ENCODE measurements around the gene NKAIN4. TPM values are rescaled to one million over a fixed set of nuclear protein-coding genes. Genes with fewer than 3 reads are reported as not detected.

The NKAIN4 gene
- total RNA-seq, 2 donors from 2014 or later = not detected

GRCh38 chr20:63215101-63216040 is 38.9 kb downstream of the NKAIN4 start:
- peaks cover 42 to 45% of the 10 kb centered on the region in 2 donors for H3K4me1 Mint-ChIP-seq (ENCODE audit: low read depth in 2 of 2)
- H3K27ac Mint-ChIP-seq = peak overlapping the region; percentile 85 to 91
- ATAC-seq (no peak), DNase-seq (ENCODE audit: low spot score) (peak; percentile 61)
- peaks cover 17% of the 10 kb centered on the region for H3K36me3 Mint-ChIP-seq
- peak overlapping the region; percentile 96 for H3K4me3 Mint-ChIP-seq
- peaks cover 0 to 4% of the 10 kb centered on the region in 2 donors for H3K27me3 Mint-ChIP-seq
- no peaks in the 10 kb centered on the region for H3K9me3 Mint-ChIP-seq

GRCh38 chr20:63214514-63214913 is 39.7 kb downstream of the NKAIN4 start:
- Mint-ChIP-seq H3K4me1 (ENCODE audit: low read depth in 2 of 2) (peaks cover 42 to 49% of the 10 kb centered on the region in 2 donors), H3K27ac (peak overlapping the region; percentile 85 to 91), H3K9me3 (no peaks in the 10 kb centered on the region), H3K36me3 (peaks cover 17% of the 10 kb centered on the region), H3K27me3 (no peaks in the 10 kb centered on the region), H3K4me3 (peak overlapping the region; percentile 96)
- DNase-seq (ENCODE audit: low spot score) (no peak), ATAC-seq (no peak)

GRCh38 chr20:63212792-63213191 is 41.5 kb downstream of the NKAIN4 start:
- Mint-ChIP-seq H3K36me3 (peaks cover 20% of the 10 kb centered on the region), H3K4me3 (no peak overlapping the region), H3K4me1 (ENCODE audit: low read depth in 2 of 2) (peaks cover 49 to 52% of the 10 kb centered on the region in 2 donors), H3K27ac (peak overlapping the region in 1 of 2 donors; percentile 73), H3K9me3 (no peaks in the 10 kb centered on the region), H3K27me3 (no peaks in the 10 kb centered on the region)
- DNase-seq (ENCODE audit: low spot score) = no peak
- no peak for ATAC-seq

- H3K27ac Mint-ChIP-seq = peak overlapping the region; percentile 37 to 73
- H3K4me1 Mint-ChIP-seq (ENCODE audit: low read depth in 2 of 2) = peaks cover 49 to 53% of the 10 kb centered on the region in 2 donors
- H3K4me3 Mint-ChIP-seq = peak overlapping the region; percentile 41
- H3K27me3 Mint-ChIP-seq = no peaks in the 10 kb centered on the region
- ATAC-seq = no peak
- no peak for DNase-seq (ENCODE audit: low spot score)
- no peaks in the 10 kb centered on the region for H3K9me3 Mint-ChIP-seq
- H3K36me3 Mint-ChIP-seq = peaks cover 23% of the 10 kb centered on the region
Observed at GRCh38 chr20:63212393-63212730, 41.9 kb downstream of the NKAIN4 start.

- Mint-ChIP-seq H3K27me3 (no peaks in the 10 kb centered on the region), H3K36me3 (peaks cover 26% of the 10 kb centered on the region), H3K4me1 (ENCODE audit: low read depth in 2 of 2) (peaks cover 54 to 55% of the 10 kb centered on the region in 2 donors), H3K27ac (no peak overlapping the region), H3K4me3 (no peak overlapping the region), H3K9me3 (no peaks in the 10 kb centered on the region)
- DNase-seq (ENCODE audit: low spot score) (no peak), ATAC-seq (no peak)
Observed at GRCh38 chr20:63210011-63210605, 44.2 kb downstream of the NKAIN4 start.

- Mint-ChIP-seq H3K4me1 (ENCODE audit: low read depth in 2 of 2) (peaks cover 39 to 42% of the 10 kb centered on the region in 2 donors), H3K4me3 (no peak overlapping the region), H3K27me3 (no peaks in the 10 kb centered on the region), H3K27ac (peak overlapping the region in 1 of 2 donors; percentile 23), H3K36me3 (peaks cover 13% of the 10 kb centered on the region), H3K9me3 (no peaks in the 10 kb centered on the region)
- DNase-seq (ENCODE audit: low spot score) = no peak
- no peak for ATAC-seq
Observed at GRCh38 chr20:63208346-63208909, 45.8 kb downstream of the NKAIN4 start.

- H3K4me1 Mint-ChIP-seq (ENCODE audit: low read depth in 2 of 2) = peaks cover 25 to 30% of the 10 kb centered on the region in 2 donors
- no peaks in the 10 kb centered on the region for H3K9me3 Mint-ChIP-seq
- H3K4me3 Mint-ChIP-seq = no peak overlapping the region
- H3K27ac Mint-ChIP-seq = no peak overlapping the region
- peaks cover 12% of the 10 kb centered on the region for H3K36me3 Mint-ChIP-seq
- no peaks in the 10 kb centered on the region for H3K27me3 Mint-ChIP-seq
- DNase-seq (ENCODE audit: low spot score) (no peak), ATAC-seq (no peak)
Observed at GRCh38 chr20:63206878-63207277, 47.4 kb downstream of the NKAIN4 start.

- Mint-ChIP-seq H3K9me3 (no peaks in the 10 kb centered on the region), H3K27me3 (no peaks in the 10 kb centered on the region), H3K4me3 (no peak overlapping the region), H3K4me1 (ENCODE audit: low read depth in 2 of 2) (peaks cover 24 to 28% of the 10 kb centered on the region in 2 donors), H3K36me3 (peaks cover 12% of the 10 kb centered on the region), H3K27ac (peak overlapping the region in 1 of 2 donors; percentile 39)
- DNase-seq (ENCODE audit: low spot score) (no peak), ATAC-seq (no peak)
Observed at GRCh38 chr20:63205896-63206295, 48.4 kb downstream of the NKAIN4 start.

GRCh38 chr20:63204362-63204761 is 49.9 kb downstream of the NKAIN4 start:
- DNase-seq (ENCODE audit: low spot score) = no peak
- ATAC-seq = no peak
- Mint-ChIP-seq H3K27me3 (no peaks in the 10 kb centered on the region), H3K9me3 (no peaks in the 10 kb centered on the region), H3K4me1 (ENCODE audit: low read depth in 2 of 2) (peaks cover 15 to 24% of the 10 kb centered on the region in 2 donors), H3K4me3 (no peak overlapping the region), H3K27ac (no peak overlapping the region), H3K36me3 (peaks cover 12% of the 10 kb centered on the region)

GRCh38 chr20:63202811-63203526 is 51.3 kb downstream of the NKAIN4 start:
- no peak overlapping the region for H3K27ac Mint-ChIP-seq
- H3K27me3 Mint-ChIP-seq = no peaks in the 10 kb centered on the region
- DNase-seq (ENCODE audit: low spot score) (no peak), ATAC-seq (peak in 1 of 2 donors; percentile 33)
- H3K4me1 Mint-ChIP-seq (ENCODE audit: low read depth in 2 of 2) = peaks cover 15 to 19% of the 10 kb centered on the region in 2 donors
- H3K4me3 Mint-ChIP-seq = no peak overlapping the region
- H3K9me3 Mint-ChIP-seq = no peaks in the 10 kb centered on the region
- H3K36me3 Mint-ChIP-seq = peaks cover 11% of the 10 kb centered on the region

- DNase-seq (ENCODE audit: low spot score) (no peak), ATAC-seq (no peak)
- peaks cover 6% of the 10 kb centered on the region for H3K36me3 Mint-ChIP-seq
- no peaks in the 10 kb centered on the region for H3K27me3 Mint-ChIP-seq
- H3K4me1 Mint-ChIP-seq (ENCODE audit: low read depth in 2 of 2) = peaks cover 15 to 21% of the 10 kb centered on the region in 2 donors
- no peak overlapping the region for H3K4me3 Mint-ChIP-seq
- no peak overlapping the region for H3K27ac Mint-ChIP-seq
- no peaks in the 10 kb centered on the region for H3K9me3 Mint-ChIP-seq
Observed at GRCh38 chr20:63202021-63202420, 52.2 kb downstream of the NKAIN4 start.

- ATAC-seq (no peak), DNase-seq (ENCODE audit: low spot score) (no peak)
- Mint-ChIP-seq H3K27ac (no peak overlapping the region), H3K27me3 (no peaks in the 10 kb centered on the region), H3K9me3 (no peaks in the 10 kb centered on the region), H3K36me3 (no peaks in the 10 kb centered on the region), H3K4me3 (no peak overlapping the region), H3K4me1 (ENCODE audit: low read depth in 2 of 2) (peaks cover 10 to 16% of the 10 kb centered on the region in 2 donors)
Observed at GRCh38 chr20:63198606-63199005, 55.7 kb downstream of the NKAIN4 start.

- H3K4me1 Mint-ChIP-seq (ENCODE audit: low read depth in 2 of 2) = peaks cover 10 to 16% of the 10 kb centered on the region in 2 donors
- peak overlapping the region in 1 of 2 donors; percentile 17 for H3K27ac Mint-ChIP-seq
- H3K4me3 Mint-ChIP-seq = no peak overlapping the region
- no peak for DNase-seq (ENCODE audit: low spot score)
- no peak for ATAC-seq
- H3K27me3 Mint-ChIP-seq = no peaks in the 10 kb centered on the region
- H3K36me3 Mint-ChIP-seq = no peaks in the 10 kb centered on the region
- H3K9me3 Mint-ChIP-seq = no peaks in the 10 kb centered on the region
Observed at GRCh38 chr20:63196768-63197470, 57.3 kb downstream of the NKAIN4 start.
